ENCODE data around the gene C19orf38. TPM values are rescaled to one million over a fixed set of nuclear protein-coding genes. Genes with fewer than 3 reads are reported as not detected.

Gene C19orf38
- total and polyA plus RNA-seq, 3 donors from 2014 or later, result 17.4 to 21.0 (median 19.3) TPM

GRCh38 chr19:10815969-10816644 is 32.1 kb upstream of the C19orf38 start:
- DNase-seq, result peak; percentile 12
- no peaks in the 10 kb centered on the region for H3K9me3 ChIP-seq
- intact Hi-C loops (cut with DNase I; ENCODE audit: low total_unique reads), result no loop called here
- no peak overlapping the region for H3K4me3 ChIP-seq
- WGBS, 2 donors, result 81 to 89% methylated on average over 10 to 21 of the region's 21 CpGs
- H3K27ac ChIP-seq, result peak overlapping the region; percentile 81 to 86
- H3K4me1 ChIP-seq, result peaks cover 3% of the 10 kb centered on the region
- no peaks in the 10 kb centered on the region for H3K27me3 ChIP-seq
- TF ChIP-seq POLR2A (IDR thresholded peaks at IDR 0.05), result no peak
- no peak for TF ChIP-seq CTCF (IDR thresholded peaks at IDR 0.05)
- no peaks in the 10 kb centered on the region for H3K36me3 ChIP-seq (ENCODE audit: low read depth, missing control alignments)

DNA sequence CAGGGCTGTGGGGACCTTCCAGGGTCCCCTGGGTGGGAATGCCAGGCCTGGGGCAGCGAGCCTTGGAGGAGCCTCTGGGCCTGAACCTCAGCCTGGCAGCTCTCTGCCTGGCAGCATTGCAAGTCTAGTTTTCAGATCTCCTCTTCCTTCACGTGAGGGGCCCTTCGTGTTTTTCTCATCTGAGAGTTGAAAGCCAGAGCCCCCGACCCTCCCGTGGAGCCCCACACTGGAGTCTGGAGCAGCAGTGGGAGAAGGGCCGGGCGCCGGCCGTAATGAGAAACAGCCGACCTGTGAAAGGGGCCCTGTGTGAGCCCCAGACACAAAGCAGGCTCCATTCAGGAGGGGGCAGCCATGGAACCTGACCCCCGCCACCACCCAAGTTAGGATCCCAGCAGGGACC is 31.5 kb upstream of the C19orf38 start:
- H3K27ac ChIP-seq, result peak overlapping the region; percentile 81 to 86
- WGBS, 2 donors, result 62% methylated on average over 11 of the region's 11 CpGs; no CpG with 5 or more reads in 1 of the 2 donors
- peaks cover 3% of the 10 kb centered on the region for H3K4me1 ChIP-seq
- no peak for TF ChIP-seq CTCF (IDR thresholded peaks at IDR 0.05)
- no peak for TF ChIP-seq POLR2A (IDR thresholded peaks at IDR 0.05)
- no peak overlapping the region for H3K4me3 ChIP-seq
- peak; percentile 12 for DNase-seq
- H3K27me3 ChIP-seq, result no peaks in the 10 kb centered on the region
- H3K36me3 ChIP-seq (ENCODE audit: low read depth, missing control alignments), result no peaks in the 10 kb centered on the region
- intact Hi-C loops (cut with DNase I; ENCODE audit: low total_unique reads), result no loop called here
- no peaks in the 10 kb centered on the region for H3K9me3 ChIP-seq

- 47 to 70% methylated on average over 21 to 42 of the region's 42 CpGs for WGBS, 2 donors
- peak overlapping the region; percentile 81 to 86 for H3K27ac ChIP-seq
- no peaks in the 10 kb centered on the region for H3K27me3 ChIP-seq
- peak; percentile 61 for DNase-seq
- TF ChIP-seq CTCF (IDR thresholded peaks at IDR 0.05) (no peak), POLR2A (IDR thresholded peaks at IDR 0.05) (no peak)
- H3K36me3 ChIP-seq (ENCODE audit: low read depth, missing control alignments), result no peaks in the 10 kb centered on the region
- no peaks in the 10 kb centered on the region for H3K9me3 ChIP-seq
- H3K4me1 ChIP-seq, result peaks cover 3% of the 10 kb centered on the region
- intact Hi-C loops (cut with DNase I; ENCODE audit: low total_unique reads), result no loop called here
- peak overlapping the region in 1 of 2 donors; percentile 27 for H3K4me3 ChIP-seq
These were observed 30.8 kb upstream of the C19orf38 start for GRCh38 chr19:10817291-10818038.

GRCh38 chr19:10818301-10819123 is 29.7 kb upstream of the C19orf38 start:
- Histone ChIP-seq H3K36me3 (ENCODE audit: low read depth, missing control alignments) (no peaks in the 10 kb centered on the region), H3K9me3 (no peaks in the 10 kb centered on the region), H3K4me1 (peaks cover 3% of the 10 kb centered on the region), H3K4me3 (no peak overlapping the region), H3K27ac (peak overlapping the region; percentile 43 to 86), H3K27me3 (no peaks in the 10 kb centered on the region)
- WGBS, 2 donors, result 85 to 90% methylated on average over 9 to 19 of the region's 19 CpGs
- no peak for DNase-seq
- TF ChIP-seq POLR2A (IDR thresholded peaks at IDR 0.05), result no peak
- TF ChIP-seq CTCF (IDR thresholded peaks at IDR 0.05), result no peak
- intact Hi-C loops (cut with DNase I; ENCODE audit: low total_unique reads), result no loop called here

Data from testis (tissue), 3 donors.